Panc1 (cell line): ENCODE measurements around the gene LRRC8E.

Experiments
- POLR2AphosphoS5 ChIP-seq: IDR thresholded peaks from 2 replicates; pipeline ENCODE4 v1.6.1; 2012; ENCODE audit warnings: mild to moderate bottlenecking, low read depth, low read length, moderate library complexity
- SIN3A ChIP-seq: IDR thresholded peaks from 2 replicates; pipeline ENCODE4 v1.6.1; 2012; ENCODE audit warnings: low read depth, mild to moderate bottlenecking, low read length, moderate library complexity, borderline replicate concordance; ENCODE audit not compliant: insufficient read depth
- TCF7L2 ChIP-seq: IDR thresholded peaks from 2 replicates; pipeline ENCODE4 v1.6.1; 2011; ENCODE audit warnings: mild to moderate bottlenecking, low read depth, low read length, inconsistent platforms
- TF ChIP-seq, protein P1 (sequence below): fragments of 450-650 bp; IDR thresholded peaks from 2 replicates; pipeline ENCODE4 v1.5.1; 2017; ENCODE audit warnings: mild to moderate bottlenecking
- TF ChIP-seq, protein P2 (sequence below), 2 experiments: IDR thresholded peaks; 2 replicates each; pipeline ENCODE4 v1.6.1; 2011 to 2012; ENCODE audit warnings: low read depth in 2 of 2, control low read depth in 1 of 2, low read length in 1 of 2, mild to moderate bottlenecking in 1 of 2, moderate library complexity in 1 of 2; ENCODE audit not compliant: insufficient read depth in 1 of 2

DNA sequence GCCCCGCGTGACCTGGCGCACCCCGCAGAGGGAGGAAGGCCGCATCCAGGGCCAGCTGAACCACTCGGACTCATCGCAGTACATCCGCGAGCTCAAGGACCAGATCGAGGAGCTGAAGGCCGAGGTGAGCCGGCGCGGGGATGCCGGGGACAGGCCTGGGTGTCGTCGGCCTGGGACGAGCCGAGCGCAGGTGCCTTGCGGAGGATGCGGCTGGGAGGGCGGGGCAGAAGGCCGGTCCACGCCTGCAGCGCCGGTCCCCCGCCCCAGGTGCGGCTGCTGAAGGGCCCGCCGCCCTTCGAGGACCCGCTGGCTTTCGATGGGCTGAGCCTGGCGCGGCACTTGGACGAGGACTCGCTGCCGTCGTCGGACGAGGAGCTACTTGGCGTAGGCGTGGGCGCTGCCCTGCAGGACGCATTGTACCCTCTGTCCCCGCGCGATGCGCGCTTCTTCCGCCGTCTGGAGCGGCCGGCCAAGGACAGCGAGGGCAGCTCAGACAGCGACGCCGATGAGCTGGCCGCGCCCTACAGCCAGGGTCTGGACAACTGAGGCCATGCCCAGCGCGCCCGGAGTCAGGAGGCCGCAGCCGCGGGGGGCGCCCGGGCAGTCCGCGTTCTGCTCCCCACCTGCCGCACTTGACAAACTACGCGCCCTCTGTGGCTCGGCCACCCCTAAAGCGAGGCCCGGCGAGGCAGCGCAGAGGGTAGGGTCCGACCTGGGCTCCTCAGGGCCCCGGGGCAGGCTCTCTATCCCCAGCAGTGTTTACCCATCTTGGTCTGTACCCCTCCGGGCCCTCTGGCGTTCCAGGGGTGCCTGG lies 24.9 kb upstream of the LRRC8E start:
- TF ChIP-seq, protein P1, sequence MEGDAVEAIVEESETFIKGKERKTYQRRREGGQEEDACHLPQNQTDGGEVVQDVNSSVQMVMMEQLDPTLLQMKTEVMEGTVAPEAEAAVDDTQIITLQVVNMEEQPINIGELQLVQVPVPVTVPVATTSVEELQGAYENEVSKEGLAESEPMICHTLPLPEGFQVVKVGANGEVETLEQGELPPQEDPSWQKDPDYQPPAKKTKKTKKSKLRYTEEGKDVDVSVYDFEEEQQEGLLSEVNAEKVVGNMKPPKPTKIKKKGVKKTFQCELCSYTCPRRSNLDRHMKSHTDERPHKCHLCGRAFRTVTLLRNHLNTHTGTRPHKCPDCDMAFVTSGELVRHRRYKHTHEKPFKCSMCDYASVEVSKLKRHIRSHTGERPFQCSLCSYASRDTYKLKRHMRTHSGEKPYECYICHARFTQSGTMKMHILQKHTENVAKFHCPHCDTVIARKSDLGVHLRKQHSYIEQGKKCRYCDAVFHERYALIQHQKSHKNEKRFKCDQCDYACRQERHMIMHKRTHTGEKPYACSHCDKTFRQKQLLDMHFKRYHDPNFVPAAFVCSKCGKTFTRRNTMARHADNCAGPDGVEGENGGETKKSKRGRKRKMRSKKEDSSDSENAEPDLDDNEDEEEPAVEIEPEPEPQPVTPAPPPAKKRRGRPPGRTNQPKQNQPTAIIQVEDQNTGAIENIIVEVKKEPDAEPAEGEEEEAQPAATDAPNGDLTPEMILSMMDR = no peak
- TF ChIP-seq POLR2AphosphoS5 (no peak), SIN3A (no peak), TCF7L2 (no peak)
- TF ChIP-seq, protein P2, sequence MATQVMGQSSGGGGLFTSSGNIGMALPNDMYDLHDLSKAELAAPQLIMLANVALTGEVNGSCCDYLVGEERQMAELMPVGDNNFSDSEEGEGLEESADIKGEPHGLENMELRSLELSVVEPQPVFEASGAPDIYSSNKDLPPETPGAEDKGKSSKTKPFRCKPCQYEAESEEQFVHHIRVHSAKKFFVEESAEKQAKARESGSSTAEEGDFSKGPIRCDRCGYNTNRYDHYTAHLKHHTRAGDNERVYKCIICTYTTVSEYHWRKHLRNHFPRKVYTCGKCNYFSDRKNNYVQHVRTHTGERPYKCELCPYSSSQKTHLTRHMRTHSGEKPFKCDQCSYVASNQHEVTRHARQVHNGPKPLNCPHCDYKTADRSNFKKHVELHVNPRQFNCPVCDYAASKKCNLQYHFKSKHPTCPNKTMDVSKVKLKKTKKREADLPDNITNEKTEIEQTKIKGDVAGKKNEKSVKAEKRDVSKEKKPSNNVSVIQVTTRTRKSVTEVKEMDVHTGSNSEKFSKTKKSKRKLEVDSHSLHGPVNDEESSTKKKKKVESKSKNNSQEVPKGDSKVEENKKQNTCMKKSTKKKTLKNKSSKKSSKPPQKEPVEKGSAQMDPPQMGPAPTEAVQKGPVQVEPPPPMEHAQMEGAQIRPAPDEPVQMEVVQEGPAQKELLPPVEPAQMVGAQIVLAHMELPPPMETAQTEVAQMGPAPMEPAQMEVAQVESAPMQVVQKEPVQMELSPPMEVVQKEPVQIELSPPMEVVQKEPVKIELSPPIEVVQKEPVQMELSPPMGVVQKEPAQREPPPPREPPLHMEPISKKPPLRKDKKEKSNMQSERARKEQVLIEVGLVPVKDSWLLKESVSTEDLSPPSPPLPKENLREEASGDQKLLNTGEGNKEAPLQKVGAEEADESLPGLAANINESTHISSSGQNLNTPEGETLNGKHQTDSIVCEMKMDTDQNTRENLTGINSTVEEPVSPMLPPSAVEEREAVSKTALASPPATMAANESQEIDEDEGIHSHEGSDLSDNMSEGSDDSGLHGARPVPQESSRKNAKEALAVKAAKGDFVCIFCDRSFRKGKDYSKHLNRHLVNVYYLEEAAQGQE (IDR thresholded peaks at IDR 0.05; ENCODE audit: insufficient read depth in 1 of 2, low read depth in 2 of 2, low read length in 1 of 2) = no peak
